ENCODE data around the gene FCRLA. TPM values are rescaled to one million over a fixed set of nuclear protein-coding genes. Genes with fewer than 3 reads are reported as not detected.

Gene FCRLA
- total RNA-seq, 3 donors from 2014 or later: 0.41 to 0.49 TPM; not detected in 1

GRCh38 chr1:161727256-161727924 lies 20.4 kb downstream of the FCRLA start:
- H3K4me3 ChIP-seq: no peak overlapping the region
- no peaks in the 10 kb centered on the region for H3K36me3 ChIP-seq (ENCODE audit: low read depth)
- peaks cover 5% of the 10 kb centered on the region for H3K4me1 ChIP-seq (ENCODE audit: low read depth)
- no peak for TF ChIP-seq CTCF (IDR thresholded peaks at IDR 0.05)
- intact Hi-C loops (cut with DNase I, micrococcal nuclease): no loop called here
- DNase-seq: peak in 1 of 3 donors; percentile 21
- ATAC-seq: peak; percentile 3
- no peaks in the 10 kb centered on the region for H3K9me3 ChIP-seq

GRCh38 chr1:161728376-161729226 lies 21.6 kb downstream of the FCRLA start:
- no peak for TF ChIP-seq CTCF (IDR thresholded peaks at IDR 0.05)
- intact Hi-C loops (cut with DNase I, micrococcal nuclease): no loop called here
- Histone ChIP-seq H3K36me3 (ENCODE audit: low read depth) (no peaks in the 10 kb centered on the region), H3K4me1 (ENCODE audit: low read depth) (peaks cover 5% of the 10 kb centered on the region), H3K9me3 (no peaks in the 10 kb centered on the region), H3K4me3 (no peak overlapping the region)
- no peak for DNase-seq
- no peak for ATAC-seq

DNA sequence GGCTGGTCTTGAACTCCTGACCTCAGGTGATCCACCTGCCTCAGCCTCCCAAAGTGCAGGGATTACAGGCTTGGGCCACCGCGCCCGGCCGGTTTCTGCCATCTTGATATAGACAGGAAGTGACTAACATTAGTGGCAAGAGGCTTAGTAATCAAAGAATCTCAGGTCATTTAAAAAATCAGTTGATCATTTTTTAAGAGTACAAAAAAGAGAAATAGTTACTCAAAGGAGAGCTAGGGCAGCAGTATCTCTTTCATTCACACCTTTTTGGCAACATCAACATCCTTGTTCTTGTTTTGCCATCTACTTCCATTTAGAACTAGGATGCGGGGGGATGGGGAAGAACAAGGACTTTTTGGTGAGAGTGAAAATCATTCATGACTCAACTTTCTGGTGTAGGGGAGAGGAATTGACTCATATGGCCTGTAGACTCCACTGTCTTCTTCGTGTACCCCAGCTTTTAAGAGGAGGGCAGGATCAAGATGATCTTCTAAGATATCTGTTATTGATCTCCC lies 23.1 kb downstream of the FCRLA start:
- no peaks in the 10 kb centered on the region for H3K36me3 ChIP-seq (ENCODE audit: low read depth)
- intact Hi-C loops (cut with DNase I, micrococcal nuclease): no loop called here
- DNase-seq: no peak
- peaks cover 5% of the 10 kb centered on the region for H3K4me1 ChIP-seq (ENCODE audit: low read depth)
- no peak for TF ChIP-seq CTCF (IDR thresholded peaks at IDR 0.05)
- no peaks in the 10 kb centered on the region for H3K9me3 ChIP-seq
- ATAC-seq: no peak
- no peak overlapping the region for H3K4me3 ChIP-seq

DNA sequence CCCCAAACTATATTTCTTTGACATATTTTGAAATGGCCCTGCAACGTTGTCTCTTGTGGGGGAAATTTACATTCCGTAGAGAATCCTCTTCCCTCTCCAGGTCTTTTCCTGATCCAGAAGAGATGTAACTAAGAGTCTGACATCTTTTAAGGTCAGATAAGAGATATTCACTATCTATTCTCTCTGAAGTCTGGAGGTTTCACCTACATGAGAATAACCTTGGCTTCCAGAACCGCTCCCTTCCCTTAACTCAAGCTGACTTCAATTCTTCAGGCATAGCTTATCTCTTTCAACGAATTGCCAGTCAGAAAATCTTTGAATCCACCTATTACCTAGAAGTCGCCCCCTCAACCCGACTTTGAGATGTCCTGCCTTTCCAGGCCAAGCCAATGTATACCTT lies 24.2 kb downstream of the FCRLA start:
- Histone ChIP-seq H3K4me3 (no peak overlapping the region), H3K9me3 (no peaks in the 10 kb centered on the region), H3K36me3 (ENCODE audit: low read depth) (no peaks in the 10 kb centered on the region), H3K4me1 (ENCODE audit: low read depth) (peaks cover 5% of the 10 kb centered on the region)
- no peak for DNase-seq
- TF ChIP-seq CTCF (IDR thresholded peaks at IDR 0.05): no peak
- no peak for ATAC-seq
- intact Hi-C loops (cut with DNase I, micrococcal nuclease): no loop called here

DNA sequence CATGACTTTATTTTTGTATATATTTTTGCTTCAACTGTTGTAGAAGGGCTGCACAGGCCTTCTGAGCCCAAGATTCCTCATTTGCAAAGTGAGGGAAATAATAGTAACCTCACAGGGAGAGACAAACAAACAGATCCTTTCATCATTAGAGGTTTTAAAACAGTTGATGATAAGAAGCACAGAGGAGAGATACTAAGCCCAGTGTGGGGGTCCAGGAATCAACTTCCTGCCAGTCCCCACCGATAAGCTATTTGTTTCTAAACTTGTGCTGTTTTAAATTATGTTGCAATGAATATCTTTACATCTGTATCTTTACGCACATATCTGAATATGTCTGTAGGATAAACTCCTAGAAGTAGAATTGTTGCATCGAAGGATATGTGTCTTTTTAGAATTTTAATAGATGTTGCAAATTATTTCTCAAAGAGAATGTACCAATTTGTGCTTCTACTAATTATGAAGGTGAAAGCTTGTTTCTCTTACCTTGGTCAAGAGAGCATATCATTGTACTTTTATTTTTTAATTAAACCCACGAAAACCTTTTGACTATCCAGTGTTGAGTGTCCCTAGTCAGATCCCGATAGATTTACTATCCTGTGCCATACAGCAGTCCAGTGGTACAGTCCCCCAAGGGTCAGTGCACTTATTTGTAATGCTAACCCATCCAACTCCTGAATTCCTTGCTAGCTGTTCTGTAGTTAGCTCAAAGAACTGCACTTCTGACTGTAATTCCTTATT lies 25.1 kb downstream of the FCRLA start:
- TF ChIP-seq CTCF (IDR thresholded peaks at IDR 0.05): no peak
- no peaks in the 10 kb centered on the region for H3K9me3 ChIP-seq
- H3K36me3 ChIP-seq (ENCODE audit: low read depth): no peaks in the 10 kb centered on the region
- intact Hi-C loops (cut with DNase I, micrococcal nuclease): no loop called here
- peaks cover 3% of the 10 kb centered on the region for H3K4me1 ChIP-seq (ENCODE audit: low read depth)
- ATAC-seq: no peak
- H3K4me3 ChIP-seq: no peak overlapping the region
- no peak for DNase-seq

Data from mucosa of descending colon (tissue), 3 donors.